ENCODE measurements around the gene HS3ST4.

The HS3ST4 gene

DNA sequence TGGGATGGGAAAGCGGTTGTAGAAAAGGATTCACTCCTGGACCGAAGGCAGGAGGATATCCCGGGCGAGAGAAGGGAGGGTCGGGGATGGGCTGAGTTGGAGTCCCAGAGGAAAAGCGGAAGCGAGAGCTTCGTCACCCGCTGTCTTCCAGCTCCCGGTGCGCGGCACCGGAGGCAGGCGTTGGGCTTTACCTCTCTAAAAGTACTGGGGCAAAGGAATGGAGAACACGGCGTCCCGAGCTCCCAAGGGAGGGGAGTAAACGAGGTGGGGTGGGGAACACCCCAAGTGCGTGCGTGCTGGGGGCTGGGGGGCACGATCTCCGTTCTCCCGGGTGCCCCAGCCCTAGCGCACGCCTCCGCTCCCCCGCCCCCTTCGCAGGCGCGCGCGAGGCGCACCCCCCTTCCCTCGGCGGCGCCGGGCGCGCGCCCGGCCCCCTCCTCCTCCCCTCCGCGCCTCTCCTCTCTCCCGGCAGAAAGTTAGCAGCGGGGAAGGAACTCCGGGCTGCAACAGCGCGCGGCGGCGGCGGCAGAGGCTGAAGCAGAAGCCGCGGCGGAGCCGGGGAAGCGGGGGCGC, at the start of gene HS3ST4:
HS3ST4 (plus strand) TSS at position 441 of the 573 bp plus-strand sequence.
- no peak for DNase-seq (ENCODE audit: low read depth)

DNA sequence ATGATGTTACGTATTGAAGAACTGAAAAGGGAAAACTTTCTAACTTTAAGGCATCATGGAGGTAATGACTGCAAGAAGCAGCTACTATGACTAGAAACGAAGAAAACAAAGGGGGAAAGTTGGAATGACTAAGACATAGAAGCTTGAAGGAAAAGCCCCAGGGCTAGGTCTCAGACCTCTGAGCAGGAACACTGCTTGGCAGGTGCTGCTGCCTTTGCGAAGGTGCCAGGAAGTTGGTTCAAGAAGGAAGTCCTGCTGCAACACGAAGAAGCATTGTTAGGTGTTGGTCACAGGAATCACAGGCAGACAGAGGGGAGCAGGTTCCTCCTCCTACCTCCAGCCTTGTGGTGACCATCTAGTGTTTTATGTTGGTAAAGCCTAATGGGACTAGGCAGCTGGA, 48.1 kb upstream of the HS3ST4 start:
- DNase-seq (ENCODE audit: low read depth): no peak

DNA sequence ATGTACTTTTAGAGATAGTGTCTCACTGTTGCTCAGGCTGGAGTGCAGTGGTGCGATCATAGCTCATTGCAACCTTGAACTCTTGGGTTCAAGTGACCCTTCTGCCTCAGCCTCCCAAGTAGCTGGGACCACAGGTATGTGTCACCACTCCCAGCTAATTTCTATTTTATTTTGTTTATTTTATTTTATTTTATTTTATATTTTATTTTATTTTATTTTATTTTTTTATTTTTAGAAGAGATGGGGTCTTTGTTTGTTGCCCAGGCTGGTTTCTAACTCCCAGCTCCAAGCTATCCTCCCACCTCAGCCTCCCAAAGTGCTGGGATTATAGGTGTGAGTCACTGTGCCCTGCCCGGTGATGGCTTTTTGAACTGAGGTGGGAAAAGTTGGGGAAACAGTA, 35.1 kb upstream of the HS3ST4 start:
- no peak for DNase-seq (ENCODE audit: low read depth)

DNA sequence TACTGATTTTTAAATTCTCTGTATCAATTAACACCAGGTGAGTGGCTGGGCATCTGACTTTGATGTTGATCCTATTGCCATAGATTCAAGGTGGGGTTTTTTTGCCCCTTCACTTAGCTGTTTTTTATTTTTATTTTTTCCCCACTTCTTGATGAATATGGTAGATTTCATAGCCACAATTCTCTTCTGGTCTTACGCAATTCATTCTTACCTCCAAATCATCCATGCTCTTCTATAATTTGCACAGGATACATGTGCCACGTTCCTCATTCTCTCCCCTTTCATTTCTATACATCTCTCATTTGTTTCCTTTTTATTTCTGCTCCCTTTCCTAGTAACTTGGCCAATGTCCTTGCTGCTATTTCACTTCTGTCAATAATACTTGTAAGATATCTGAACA, 14.9 kb upstream of the HS3ST4 start:
- DNase-seq (ENCODE audit: low read depth): no peak

DNA sequence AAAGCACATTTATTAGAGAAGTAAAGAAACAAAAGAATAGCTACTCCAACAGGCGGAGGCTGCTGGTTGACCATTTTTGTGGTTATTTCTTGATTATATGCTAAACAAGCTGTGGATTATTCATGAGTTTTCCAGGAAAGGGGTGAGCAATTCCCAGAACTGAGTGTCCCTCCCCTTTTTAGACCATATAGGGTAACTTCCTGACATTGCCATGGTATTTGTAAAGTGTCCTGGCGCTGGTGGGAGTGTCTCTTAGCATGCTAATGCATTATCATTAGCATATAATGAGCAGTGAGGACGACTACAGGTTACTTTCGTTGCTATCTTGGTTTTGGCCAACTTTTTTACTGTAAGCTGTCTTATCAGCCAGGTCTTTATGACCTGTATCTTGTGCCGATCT, 12.2 kb upstream of the HS3ST4 start:
- DNase-seq (ENCODE audit: low read depth): no peak

DNA sequence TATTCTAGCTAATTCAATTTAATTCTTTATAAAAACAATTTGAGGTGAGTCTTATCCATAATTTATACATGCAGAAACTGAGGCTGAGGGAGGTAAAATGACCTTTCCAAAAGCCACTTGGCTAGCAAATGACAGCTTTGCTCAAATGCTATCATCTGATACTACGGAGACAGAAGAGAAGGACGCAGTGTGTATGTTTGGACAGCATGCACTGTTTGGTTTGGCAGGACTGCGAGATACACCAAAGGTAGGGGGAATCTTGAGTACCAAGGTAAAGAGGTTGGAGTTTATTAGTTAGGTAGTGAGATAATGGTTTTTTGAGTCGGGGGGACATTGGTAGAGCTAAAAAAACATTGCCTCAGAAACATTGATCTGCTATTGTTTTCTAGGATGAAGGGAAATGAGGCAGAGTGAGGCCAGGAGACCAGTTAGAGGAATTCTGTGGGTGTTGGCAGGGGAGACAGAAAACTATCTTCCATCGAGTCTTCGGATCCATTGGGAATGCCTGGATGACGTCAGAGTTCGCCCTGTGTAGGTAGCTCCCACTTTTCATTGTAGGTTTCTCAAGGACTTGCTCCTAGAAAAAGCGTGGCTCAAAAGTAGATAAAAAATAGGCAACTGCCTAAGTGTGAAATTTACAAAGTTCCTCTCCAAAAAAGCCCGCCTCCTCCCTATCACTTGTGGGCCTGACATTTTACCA, 2.5 kb upstream of the HS3ST4 start:
- DNase-seq (ENCODE audit: low read depth): no peak

DNA sequence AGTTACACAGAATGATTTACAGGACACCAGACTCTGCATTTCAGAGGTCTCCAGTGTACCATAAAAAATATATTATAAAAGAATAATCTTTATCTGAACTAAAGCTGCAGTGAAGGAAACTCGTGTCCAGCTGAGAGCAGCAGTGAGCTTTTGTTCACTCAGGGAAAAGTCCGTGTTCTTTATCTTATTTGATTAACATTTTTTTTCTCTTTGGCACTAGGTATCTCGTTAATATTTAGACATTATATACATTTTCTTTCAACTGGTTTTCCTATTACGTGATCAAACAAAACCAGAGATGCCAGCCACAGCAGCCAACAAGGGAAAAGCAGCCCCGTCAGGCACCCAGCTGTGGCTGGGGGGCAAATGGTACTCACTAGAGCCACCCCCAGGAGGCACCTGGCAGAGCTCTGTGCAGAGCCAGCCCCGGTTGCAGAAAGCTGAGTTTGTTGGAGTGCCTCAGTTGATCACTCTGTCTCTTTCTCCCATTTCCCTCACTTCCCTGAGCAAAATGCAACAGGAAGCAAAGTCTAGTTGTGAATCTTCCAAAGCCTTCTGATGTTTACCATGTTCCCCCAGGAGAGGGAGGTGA, 1.1 kb upstream of the HS3ST4 start:
- DNase-seq (ENCODE audit: low read depth): no peak

DNA sequence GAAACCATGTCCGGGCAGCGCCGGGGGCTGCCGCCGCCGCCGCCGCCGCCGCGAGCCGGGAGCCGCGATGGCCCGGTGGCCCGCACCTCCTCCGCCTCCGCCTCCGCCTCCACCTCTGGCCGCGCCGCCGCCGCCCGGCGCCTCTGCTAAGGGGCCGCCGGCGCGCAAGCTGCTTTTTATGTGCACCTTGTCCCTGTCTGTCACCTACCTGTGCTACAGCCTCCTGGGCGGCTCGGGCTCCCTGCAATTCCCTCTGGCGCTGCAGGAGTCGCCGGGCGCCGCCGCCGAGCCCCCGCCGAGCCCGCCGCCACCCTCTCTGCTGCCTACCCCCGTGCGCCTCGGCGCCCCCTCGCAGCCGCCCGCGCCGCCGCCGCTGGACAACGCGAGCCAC, 587 bp downstream of the HS3ST4 start:
- DNase-seq (ENCODE audit: low read depth): no peak

DNA sequence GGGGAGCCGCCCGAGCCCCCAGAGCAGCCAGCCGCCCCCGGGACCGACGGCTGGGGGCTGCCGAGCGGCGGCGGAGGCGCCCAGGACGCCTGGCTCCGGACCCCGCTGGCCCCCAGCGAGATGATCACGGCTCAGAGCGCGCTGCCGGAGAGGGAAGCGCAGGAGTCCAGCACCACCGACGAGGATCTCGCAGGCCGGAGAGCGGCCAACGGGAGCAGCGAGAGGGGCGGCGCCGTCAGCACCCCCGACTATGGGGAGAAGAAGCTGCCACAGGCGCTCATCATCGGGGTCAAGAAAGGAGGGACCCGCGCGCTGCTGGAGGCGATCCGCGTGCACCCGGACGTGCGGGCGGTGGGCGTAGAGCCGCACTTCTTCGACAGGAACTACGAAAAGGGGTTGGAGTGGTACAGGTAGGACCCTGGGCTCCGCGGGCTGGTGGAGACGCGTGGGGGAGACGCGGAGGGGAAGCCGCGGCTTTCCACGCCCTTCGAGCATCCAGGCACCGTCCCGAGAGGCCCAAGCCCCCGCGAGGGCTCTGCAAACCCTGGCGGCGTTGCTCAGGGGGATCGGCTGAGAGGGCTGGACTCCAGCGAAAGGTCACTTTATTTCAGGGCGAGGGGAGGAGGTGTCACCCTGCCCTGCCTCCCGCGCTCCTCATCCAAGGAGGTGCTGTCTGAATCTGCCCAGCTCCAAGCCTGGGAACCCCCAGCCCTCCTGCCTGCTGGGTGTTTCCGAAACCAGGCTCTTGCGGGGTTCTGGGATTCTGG, 1.2 kb downstream of the HS3ST4 start:
- no peak for DNase-seq (ENCODE audit: low read depth)

DNA sequence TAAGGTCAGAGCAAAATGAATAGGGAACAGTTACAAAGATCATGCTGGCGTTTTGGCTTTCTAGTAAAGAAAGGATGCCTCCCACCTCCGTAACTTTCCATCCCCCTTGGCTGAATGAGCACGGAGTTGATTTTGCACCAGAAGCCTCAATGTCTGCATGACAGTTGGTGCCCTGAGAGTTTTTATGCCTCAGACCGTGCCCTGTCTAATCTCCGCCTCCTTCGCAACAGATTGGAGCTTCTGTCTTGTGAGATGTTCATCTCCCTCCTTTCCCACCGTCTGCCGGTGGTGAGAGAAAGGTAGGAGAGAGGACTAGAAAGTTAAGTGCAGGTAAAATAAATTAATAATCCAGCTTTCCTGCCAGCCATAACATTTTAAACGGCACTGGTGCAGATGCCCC, 1.9 kb downstream of the HS3ST4 start:
- no peak for DNase-seq (ENCODE audit: low read depth)

DNA sequence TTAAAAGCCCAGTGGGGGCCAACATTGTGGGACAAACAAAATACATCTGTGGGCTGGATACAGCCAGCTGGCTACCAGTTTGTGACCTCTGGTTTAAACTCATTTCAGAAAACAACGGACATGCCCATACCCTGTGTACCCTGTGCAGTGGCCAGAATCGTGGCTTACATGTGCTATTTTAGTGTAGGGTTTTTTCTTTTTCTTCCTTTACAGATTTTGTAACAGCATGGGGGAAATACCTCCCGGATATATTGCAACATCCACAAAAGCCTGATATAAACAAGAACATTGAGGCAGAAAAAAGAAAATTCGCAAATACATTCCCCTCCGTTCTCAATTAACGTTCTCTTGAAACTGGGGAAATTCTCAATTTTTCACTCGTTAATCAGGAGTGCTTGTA, 7.3 kb downstream of the HS3ST4 start:
- DNase-seq (ENCODE audit: low read depth): no peak

DNA sequence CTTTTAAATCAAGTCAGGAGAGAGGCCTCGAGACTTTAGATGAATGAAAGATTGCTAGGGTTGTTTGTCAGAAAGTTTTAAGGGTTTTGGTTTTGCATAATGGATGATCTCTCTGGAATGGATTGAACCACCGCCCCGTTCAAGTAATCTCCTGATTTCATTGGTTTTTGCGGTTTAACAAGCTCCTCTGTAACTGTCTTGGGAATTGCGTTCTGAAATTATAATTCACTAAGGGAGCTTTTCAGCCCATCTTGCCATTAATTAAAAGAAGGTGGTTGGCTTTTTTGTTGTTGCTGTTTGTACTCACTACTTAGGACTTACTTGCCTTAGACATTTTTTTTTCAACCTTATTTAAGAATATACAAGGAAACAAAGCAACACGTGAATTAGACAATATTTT, 8.8 kb downstream of the HS3ST4 start:
- no peak for DNase-seq (ENCODE audit: low read depth)

DNA sequence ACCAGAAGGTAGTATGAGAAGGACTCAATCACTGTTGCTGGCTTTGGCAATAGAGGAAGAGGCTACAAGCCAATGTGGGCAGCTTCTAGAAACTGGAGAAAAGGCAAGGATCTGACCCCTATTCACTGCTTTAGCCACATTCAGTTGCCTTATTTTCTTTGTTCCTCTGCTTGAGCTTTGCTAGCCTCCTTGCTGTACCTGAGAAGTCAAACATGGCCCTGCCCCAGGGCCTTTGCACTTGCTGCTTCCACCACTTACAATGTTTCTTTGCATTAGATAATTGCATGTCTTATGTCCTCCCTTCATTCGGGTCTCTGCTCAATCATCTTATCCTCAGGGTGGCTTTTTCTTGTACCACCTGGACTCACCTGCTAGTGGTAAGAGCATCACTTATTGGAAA, 15.8 kb downstream of the HS3ST4 start:
- no peak for DNase-seq (ENCODE audit: low read depth)

DNA sequence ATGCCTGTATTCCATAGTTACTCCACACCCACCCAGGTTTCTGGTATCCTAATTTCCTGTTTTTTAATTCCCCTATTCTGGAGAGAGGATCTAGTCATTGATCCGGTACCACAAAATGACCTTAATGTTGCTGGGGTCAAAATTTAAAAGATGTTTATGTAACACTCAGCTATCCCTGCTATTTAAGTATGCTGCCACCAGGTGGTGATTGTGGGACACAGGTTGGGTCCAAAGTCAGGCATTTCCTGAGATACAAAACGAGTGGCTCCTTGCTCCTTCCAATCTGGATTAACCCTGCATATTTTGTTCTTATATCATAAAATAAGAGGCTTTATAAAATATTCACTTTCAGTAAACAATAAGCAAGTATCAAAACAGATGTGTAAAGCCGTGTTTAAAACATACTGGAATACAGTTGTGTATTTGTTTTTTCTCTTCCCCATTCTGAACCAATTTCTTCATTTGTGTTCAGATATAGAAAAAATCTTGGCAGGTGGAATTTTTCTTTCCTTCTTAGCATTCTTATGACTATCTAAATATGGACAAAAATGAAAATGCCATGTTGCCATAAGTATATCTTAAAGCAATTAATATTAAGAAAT, 16.3 kb downstream of the HS3ST4 start:
- DNase-seq (ENCODE audit: low read depth): no peak

DNA sequence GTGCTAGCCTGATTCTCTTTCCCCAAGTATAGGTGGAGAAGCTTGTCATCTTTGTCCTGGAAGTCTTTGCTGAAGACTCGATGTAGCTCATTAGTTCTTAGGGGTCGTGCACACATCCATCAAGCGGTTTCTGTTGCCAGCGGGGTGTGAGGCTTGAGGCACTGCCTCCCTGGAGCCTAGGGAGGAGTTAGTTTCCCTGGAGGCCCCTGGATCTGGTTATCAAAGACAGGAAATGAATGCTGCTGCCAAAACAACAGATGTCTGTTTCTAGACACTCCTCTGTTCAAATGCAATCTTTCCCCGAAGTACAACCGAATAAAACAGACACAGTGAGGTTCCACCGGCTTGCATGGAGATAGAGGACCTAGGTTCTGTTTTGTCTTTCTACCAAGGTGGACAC, 17.5 kb downstream of the HS3ST4 start:
- DNase-seq (ENCODE audit: low read depth): no peak

DNA sequence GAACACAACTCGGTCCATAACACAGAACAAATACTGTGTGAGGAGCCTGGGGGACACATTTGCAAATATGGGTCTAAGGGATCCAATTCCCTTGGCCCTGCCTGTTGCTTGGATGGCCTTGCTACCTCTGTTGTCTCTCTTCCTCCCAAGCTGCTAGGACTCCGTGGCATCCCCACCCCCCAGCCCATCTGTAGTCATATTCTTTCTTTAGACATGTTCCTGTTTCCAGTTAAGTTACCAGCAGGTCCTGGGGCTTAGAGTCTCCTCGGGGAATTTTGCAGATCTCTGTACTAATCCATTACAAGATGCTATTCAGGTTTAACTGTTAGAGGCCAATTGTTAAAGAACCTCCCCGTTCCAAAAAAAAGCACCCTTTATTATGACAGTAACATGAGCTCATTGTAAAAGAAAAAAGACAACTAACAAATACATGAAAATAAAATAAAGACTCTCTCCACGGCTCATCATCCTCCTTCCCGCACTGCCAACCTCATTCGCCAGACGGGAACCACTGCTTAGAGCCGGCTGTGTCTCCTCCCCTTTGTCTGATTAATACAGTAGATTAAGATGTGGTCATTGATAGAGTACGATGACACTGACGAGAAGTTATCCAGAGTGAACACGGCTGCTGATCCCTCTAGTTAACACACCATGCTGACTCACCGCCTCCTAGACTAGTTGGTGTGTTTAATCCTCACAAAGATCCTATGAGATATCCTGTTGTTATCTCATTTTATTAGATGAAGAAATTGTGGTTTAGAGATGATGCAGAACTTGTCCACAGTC, 22.2 kb downstream of the HS3ST4 start:
- DNase-seq (ENCODE audit: low read depth): no peak

DNA sequence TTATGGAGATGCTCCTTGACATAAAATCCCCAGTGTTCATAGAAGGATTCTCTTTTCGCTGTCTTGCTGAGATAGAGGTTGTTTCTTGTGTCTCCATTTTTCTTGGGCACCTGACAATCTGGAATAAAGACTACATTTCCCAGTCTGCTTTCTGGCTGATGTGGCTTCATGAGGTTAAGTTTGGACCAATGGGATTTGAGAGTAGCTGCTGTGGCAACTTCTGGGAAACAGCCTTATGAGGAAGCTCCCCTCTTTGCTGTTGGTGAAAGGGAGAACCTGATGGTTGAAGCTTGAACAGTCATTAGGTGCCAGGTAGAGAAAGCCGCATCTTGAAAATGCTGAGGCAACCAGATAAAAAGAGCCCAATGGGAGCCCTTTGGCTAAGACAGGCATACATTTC, 24.4 kb downstream of the HS3ST4 start:
- no peak for DNase-seq (ENCODE audit: low read depth)

DNA sequence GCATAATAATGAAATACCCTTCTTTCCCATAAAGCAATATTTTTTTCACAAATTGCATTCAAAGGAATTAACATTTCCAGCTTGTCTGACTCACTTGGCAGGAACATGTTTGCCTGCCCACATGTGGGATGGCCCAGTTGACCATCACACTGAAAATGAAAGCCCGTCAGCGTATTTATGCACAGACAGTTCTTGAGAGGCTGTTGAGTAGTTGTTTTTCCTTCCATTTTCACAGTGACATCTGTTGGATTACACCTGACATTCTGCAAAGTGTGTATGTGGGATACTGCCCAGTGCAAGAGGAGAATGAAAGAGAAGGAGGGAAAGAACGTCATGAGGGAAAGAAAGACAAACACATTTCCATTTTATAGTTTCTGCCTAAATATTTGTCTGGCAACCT, 29.7 kb downstream of the HS3ST4 start:
- DNase-seq (ENCODE audit: low read depth): no peak

DNA sequence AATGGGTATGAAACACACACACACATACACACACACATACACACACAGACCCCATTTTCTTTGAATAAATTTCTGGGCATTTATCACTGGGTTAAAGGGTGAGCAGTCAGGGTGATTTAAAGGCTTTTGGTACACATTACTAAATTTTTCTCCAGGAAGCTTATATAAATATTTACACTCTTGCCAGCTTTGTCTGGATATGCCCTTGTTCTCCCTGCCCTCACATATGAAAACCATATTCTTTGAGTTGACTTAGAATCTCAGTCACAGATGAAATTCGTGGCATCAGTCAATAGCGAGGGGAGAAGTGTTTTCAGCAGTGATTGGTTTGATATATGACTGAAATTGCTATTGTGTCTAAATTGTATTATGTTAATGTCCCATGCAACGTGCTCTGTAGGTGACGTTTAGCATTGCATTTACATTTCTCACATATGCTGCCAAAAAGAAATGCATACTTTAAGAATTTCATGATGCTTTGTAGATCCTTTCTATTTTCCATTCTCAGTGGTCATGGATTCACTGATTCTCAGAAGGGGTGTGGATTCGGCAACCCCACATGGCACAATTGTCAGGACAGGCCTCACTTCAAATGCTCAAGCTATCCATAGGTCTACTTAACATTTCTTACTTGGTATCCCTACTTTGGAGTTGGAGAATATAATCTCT, 34.8 kb downstream of the HS3ST4 start:
- DNase-seq (ENCODE audit: low read depth): no peak

DNA sequence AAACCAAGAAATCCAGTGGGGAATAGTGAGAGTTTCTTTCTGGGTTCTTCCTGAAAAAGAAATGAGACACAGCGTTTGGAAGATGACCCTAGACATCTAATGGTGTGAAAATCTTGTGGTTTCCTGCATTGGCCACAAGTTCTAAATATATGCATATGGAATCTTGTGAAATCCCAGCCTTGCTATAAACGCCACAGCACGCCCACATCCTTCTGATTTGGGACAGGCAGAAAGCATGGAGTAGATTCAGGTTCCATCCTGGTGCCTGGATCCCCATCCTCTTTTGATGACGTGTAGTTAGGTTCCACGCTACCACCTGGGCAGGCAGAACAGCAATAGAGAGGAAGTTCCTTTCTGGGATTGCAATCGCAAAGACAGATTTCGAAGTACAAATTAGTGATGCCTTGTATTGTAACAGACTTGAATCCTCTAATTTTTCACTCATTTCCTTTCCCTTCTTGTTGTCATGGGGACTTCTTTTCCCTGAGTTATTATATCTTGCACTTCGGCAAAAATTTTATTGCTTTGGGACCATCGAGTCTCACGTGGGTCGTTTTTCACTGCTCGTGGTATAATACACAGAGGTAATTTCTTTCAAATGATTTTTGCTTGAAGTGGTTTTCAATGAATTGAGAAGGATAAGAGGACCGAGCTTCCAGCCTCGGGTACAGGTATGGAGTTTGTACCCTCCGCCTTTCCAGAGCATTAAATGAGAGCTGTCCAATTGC, 37.6 kb downstream of the HS3ST4 start:
- DNase-seq (ENCODE audit: low read depth): no peak

DNA sequence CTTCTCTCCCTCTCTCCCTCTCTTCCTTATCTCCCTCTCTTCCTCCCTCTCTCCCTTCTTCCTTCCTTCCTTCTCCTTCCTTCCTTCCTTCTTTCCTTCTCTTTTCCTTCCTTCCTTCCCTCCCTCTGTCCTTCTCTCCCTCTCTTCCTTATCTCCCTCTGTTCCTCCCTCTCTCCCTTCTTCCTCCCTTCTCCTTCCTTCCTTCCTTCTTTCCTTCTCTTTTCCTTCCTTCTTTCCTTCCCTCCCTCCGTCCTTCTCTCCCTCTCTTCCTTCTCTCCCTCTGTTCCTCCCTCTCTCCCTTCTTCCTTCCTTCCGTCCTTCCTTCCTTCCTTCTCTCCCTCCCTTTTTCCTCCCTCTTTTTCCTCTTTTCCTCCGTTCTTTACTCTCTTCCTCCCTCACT, 38.6 kb downstream of the HS3ST4 start:
- DNase-seq (ENCODE audit: low read depth): no peak

Data from fibroblast of the conjunctiva (primary cell).